ENCODE data around the gene BTBD3.

The BTBD3 gene

GRCh38 chr20:11970243-11970836 is 52.6 kb downstream of the BTBD3 start:
- TF ChIP-seq CTCF (IDR thresholded peaks at IDR 0.05) (no peak), ZFX (IDR thresholded peaks at IDR 0.05; ENCODE audit: borderline replicate concordance) (no peak)
- H3K27ac ChIP-seq = no peak overlapping the region

- H3K27ac ChIP-seq = no peak overlapping the region
- no peak for TF ChIP-seq CTCF (IDR thresholded peaks at IDR 0.05)
- TF ChIP-seq ZFX (IDR thresholded peaks at IDR 0.05; ENCODE audit: borderline replicate concordance) = no peak
Observed at GRCh38 chr20:11972478-11972877, 54.8 kb downstream of the BTBD3 start.

Measured in 22Rv1 (cell line).